Measurements from ENCODE around the gene HADHA.

The HADHA gene

GRCh38 chr2:26215833-26216232, 28.6 kb downstream of the HADHA start:
- no peak overlapping the region for H3K4me2 ChIP-seq (ENCODE audit: low read length)
- no peaks in the 10 kb centered on the region for H3K4me1 ChIP-seq (ENCODE audit: control insufficient read depth, insufficient read depth, low read length)
- H3K9ac ChIP-seq (ENCODE audit: low read depth, low read length): no peak overlapping the region
- no peaks in the 10 kb centered on the region for H3K9me3 ChIP-seq (replicated peaks; ENCODE audit: low read length)
- no peak overlapping the region for H3K4me3 ChIP-seq (ENCODE audit: low read length)
- peaks cover 78% of the 10 kb centered on the region for H3K36me3 ChIP-seq (ENCODE audit: insufficient read depth, low read length)
- no peaks in the 10 kb centered on the region for H3K27me3 ChIP-seq (ENCODE audit: control insufficient read depth, insufficient read depth, low read length)

GRCh38 chr2:26214759-26215158, 29.7 kb downstream of the HADHA start:
- Histone ChIP-seq H3K9ac (ENCODE audit: low read depth, low read length) (no peak overlapping the region), H3K4me3 (ENCODE audit: low read length) (no peak overlapping the region), H3K27me3 (ENCODE audit: control insufficient read depth, insufficient read depth, low read length) (no peaks in the 10 kb centered on the region), H3K36me3 (ENCODE audit: insufficient read depth, low read length) (peaks cover 78% of the 10 kb centered on the region), H3K9me3 (replicated peaks; ENCODE audit: low read length) (no peaks in the 10 kb centered on the region), H3K4me2 (ENCODE audit: low read length) (no peak overlapping the region), H3K4me1 (ENCODE audit: control insufficient read depth, insufficient read depth, low read length) (no peaks in the 10 kb centered on the region)

- Histone ChIP-seq H3K4me1 (ENCODE audit: control insufficient read depth, insufficient read depth, low read length) (no peaks in the 10 kb centered on the region), H3K27me3 (ENCODE audit: control insufficient read depth, insufficient read depth, low read length) (no peaks in the 10 kb centered on the region), H3K4me3 (ENCODE audit: low read length) (no peak overlapping the region), H3K4me2 (ENCODE audit: low read length) (no peak overlapping the region), H3K9me3 (replicated peaks; ENCODE audit: low read length) (no peaks in the 10 kb centered on the region), H3K36me3 (ENCODE audit: insufficient read depth, low read length) (peaks cover 79% of the 10 kb centered on the region), H3K9ac (ENCODE audit: low read depth, low read length) (no peak overlapping the region)
Measured at GRCh38 chr2:26212011-26212410, 32.4 kb downstream of the HADHA start.

GRCh38 chr2:26203906-26204305, 40.5 kb downstream of the HADHA start:
- H3K36me3 ChIP-seq (ENCODE audit: insufficient read depth, low read length): peaks cover 64% of the 10 kb centered on the region
- H3K9ac ChIP-seq (ENCODE audit: low read depth, low read length): no peak overlapping the region
- H3K4me2 ChIP-seq (ENCODE audit: low read length): no peak overlapping the region
- no peaks in the 10 kb centered on the region for H3K27me3 ChIP-seq (ENCODE audit: control insufficient read depth, insufficient read depth, low read length)
- H3K4me1 ChIP-seq (ENCODE audit: control insufficient read depth, insufficient read depth, low read length): no peaks in the 10 kb centered on the region
- no peak overlapping the region for H3K4me3 ChIP-seq (ENCODE audit: low read length)
- no peaks in the 10 kb centered on the region for H3K9me3 ChIP-seq (replicated peaks; ENCODE audit: low read length)

- Histone ChIP-seq H3K27me3 (ENCODE audit: control insufficient read depth, insufficient read depth, low read length) (no peaks in the 10 kb centered on the region), H3K4me3 (ENCODE audit: low read length) (no peak overlapping the region), H3K36me3 (ENCODE audit: insufficient read depth, low read length) (peaks cover 70% of the 10 kb centered on the region), H3K4me1 (ENCODE audit: control insufficient read depth, insufficient read depth, low read length) (no peaks in the 10 kb centered on the region), H3K9me3 (replicated peaks; ENCODE audit: low read length) (no peaks in the 10 kb centered on the region), H3K9ac (ENCODE audit: low read depth, low read length) (no peak overlapping the region), H3K4me2 (ENCODE audit: low read length) (no peak overlapping the region)
Measured at GRCh38 chr2:26202981-26203490, 41.4 kb downstream of the HADHA start.

- H3K4me2 ChIP-seq (ENCODE audit: low read length): no peak overlapping the region
- H3K9ac ChIP-seq (ENCODE audit: low read depth, low read length): no peak overlapping the region
- no peaks in the 10 kb centered on the region for H3K4me1 ChIP-seq (ENCODE audit: control insufficient read depth, insufficient read depth, low read length)
- no peaks in the 10 kb centered on the region for H3K27me3 ChIP-seq (ENCODE audit: control insufficient read depth, insufficient read depth, low read length)
- no peak overlapping the region for H3K4me3 ChIP-seq (ENCODE audit: low read length)
- peaks cover 88% of the 10 kb centered on the region for H3K36me3 ChIP-seq (ENCODE audit: insufficient read depth, low read length)
- no peaks in the 10 kb centered on the region for H3K9me3 ChIP-seq (replicated peaks; ENCODE audit: low read length)
Measured at GRCh38 chr2:26197516-26197915, 46.9 kb downstream of the HADHA start.

GRCh38 chr2:26196683-26197418, 47.6 kb downstream of the HADHA start:
- no peaks in the 10 kb centered on the region for H3K9me3 ChIP-seq (replicated peaks; ENCODE audit: low read length)
- H3K4me2 ChIP-seq (ENCODE audit: low read length): no peak overlapping the region
- no peaks in the 10 kb centered on the region for H3K27me3 ChIP-seq (ENCODE audit: control insufficient read depth, insufficient read depth, low read length)
- no peaks in the 10 kb centered on the region for H3K4me1 ChIP-seq (ENCODE audit: control insufficient read depth, insufficient read depth, low read length)
- H3K9ac ChIP-seq (ENCODE audit: low read depth, low read length): no peak overlapping the region
- peaks cover 86% of the 10 kb centered on the region for H3K36me3 ChIP-seq (ENCODE audit: insufficient read depth, low read length)
- no peak overlapping the region for H3K4me3 ChIP-seq (ENCODE audit: low read length)

GRCh38 chr2:26195040-26195984, 49.1 kb downstream of the HADHA start:
- H3K36me3 ChIP-seq (ENCODE audit: insufficient read depth, low read length): peaks cover 90% of the 10 kb centered on the region
- H3K9me3 ChIP-seq (replicated peaks; ENCODE audit: low read length): no peaks in the 10 kb centered on the region
- H3K27me3 ChIP-seq (ENCODE audit: control insufficient read depth, insufficient read depth, low read length): no peaks in the 10 kb centered on the region
- no peak overlapping the region for H3K4me2 ChIP-seq (ENCODE audit: low read length)
- no peaks in the 10 kb centered on the region for H3K4me1 ChIP-seq (ENCODE audit: control insufficient read depth, insufficient read depth, low read length)
- H3K4me3 ChIP-seq (ENCODE audit: low read length): no peak overlapping the region
- no peak overlapping the region for H3K9ac ChIP-seq (ENCODE audit: low read depth, low read length)

GRCh38 chr2:26193578-26194231, 50.7 kb downstream of the HADHA start:
- no peaks in the 10 kb centered on the region for H3K4me1 ChIP-seq (ENCODE audit: control insufficient read depth, insufficient read depth, low read length)
- H3K4me3 ChIP-seq (ENCODE audit: low read length): no peak overlapping the region
- H3K36me3 ChIP-seq (ENCODE audit: insufficient read depth, low read length): peaks cover 84% of the 10 kb centered on the region
- H3K9me3 ChIP-seq (replicated peaks; ENCODE audit: low read length): no peaks in the 10 kb centered on the region
- no peaks in the 10 kb centered on the region for H3K27me3 ChIP-seq (ENCODE audit: control insufficient read depth, insufficient read depth, low read length)
- no peak overlapping the region for H3K9ac ChIP-seq (ENCODE audit: low read depth, low read length)
- H3K4me2 ChIP-seq (ENCODE audit: low read length): no peak overlapping the region

- H3K36me3 ChIP-seq (ENCODE audit: insufficient read depth, low read length): peaks cover 67% of the 10 kb centered on the region
- H3K4me3 ChIP-seq (ENCODE audit: low read length): no peak overlapping the region
- no peaks in the 10 kb centered on the region for H3K4me1 ChIP-seq (ENCODE audit: control insufficient read depth, insufficient read depth, low read length)
- H3K9me3 ChIP-seq (replicated peaks; ENCODE audit: low read length): no peaks in the 10 kb centered on the region
- no peak overlapping the region for H3K4me2 ChIP-seq (ENCODE audit: low read length)
- no peak overlapping the region for H3K9ac ChIP-seq (ENCODE audit: low read depth, low read length)
- no peaks in the 10 kb centered on the region for H3K27me3 ChIP-seq (ENCODE audit: control insufficient read depth, insufficient read depth, low read length)
Measured at GRCh38 chr2:26191316-26192159, 52.9 kb downstream of the HADHA start.

Data from skeletal muscle satellite cell (primary cell).